HS-5 (cell line): ENCODE results near the gene KREMEN1.
"Not testable (repeated sequence)": the region's sequence is repeated elsewhere in the genome, so short reads cannot be mapped to it uniquely, and the experiment has no call there.

ENCODE experiments used
- DNase-seq: peaks from one replicate; pipeline ENCODE4 v3.0.0-alpha.2; 2012; ENCODE audit warnings: low read depth

Gene KREMEN1

DNA sequence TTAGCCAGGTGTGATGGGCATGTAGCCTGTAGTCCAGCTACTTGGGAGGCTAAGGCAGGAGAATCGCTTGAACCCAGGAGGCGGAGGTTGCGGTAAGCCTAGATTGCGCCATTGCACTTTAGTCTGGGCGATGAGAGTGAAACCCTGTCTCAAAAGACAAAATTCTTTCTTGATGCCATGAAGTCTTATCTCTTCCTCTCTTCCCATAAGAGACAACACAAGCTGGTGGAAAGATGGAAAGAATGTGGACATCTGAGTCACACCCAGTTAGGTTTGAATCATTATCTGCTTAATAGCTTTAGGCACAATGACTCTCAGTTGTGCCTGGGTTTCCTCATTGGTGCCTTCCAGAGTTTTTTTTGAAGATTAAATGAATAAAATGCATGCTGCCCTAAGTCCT is 35.3 kb downstream of the KREMEN1 start:
- no peak for DNase-seq

- no peak for DNase-seq
Measured at GRCh38 chr22:29109822-29110221, 37.0 kb downstream of the KREMEN1 start.

- DNase-seq: no peak
Measured at GRCh38 chr22:29110946-29111345, 38.1 kb downstream of the KREMEN1 start.

GRCh38 chr22:29112121-29112520 is 39.3 kb downstream of the KREMEN1 start:
- no peak for DNase-seq

DNA sequence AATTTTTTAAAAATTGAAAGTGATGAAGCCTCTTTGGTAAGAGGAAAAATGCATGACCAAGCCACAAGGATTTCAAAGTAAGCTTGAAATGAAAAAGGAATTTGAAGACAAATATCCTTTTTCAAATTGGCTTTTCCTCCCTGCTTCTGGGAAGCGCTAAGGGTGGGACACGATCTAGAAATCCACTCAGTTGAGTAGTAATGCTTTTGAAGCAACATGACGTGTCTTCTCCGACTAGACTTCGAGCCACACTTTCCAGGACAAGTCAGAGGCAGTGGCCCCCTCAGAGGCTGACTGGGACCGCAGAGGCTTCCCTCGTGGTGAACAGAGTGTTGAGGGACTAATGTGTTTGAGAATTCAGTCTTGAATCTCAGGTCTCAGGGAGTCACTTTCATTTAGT is 39.8 kb downstream of the KREMEN1 start:
- no peak for DNase-seq

DNA sequence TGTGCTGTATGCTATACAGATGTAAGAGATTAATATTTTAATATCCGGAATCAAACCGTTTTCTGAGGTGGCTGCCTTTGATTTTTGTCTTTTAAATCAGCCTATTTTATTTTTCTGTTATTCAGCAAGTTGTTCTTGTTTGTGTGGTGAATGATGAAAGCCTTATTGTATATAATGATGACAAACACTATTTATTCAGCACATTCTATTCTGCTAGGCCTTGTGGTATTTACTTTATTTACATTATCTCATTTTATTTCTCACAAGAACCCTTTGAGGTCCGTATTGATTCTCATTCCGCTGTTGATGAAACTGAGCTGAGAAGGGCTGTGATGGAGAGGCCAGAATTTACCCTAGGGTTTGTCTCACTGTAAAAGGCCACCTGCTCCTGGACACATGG is 40.5 kb downstream of the KREMEN1 start:
- no peak for DNase-seq

GRCh38 chr22:29114392-29114791 is 41.6 kb downstream of the KREMEN1 start:
- DNase-seq: no peak

DNA sequence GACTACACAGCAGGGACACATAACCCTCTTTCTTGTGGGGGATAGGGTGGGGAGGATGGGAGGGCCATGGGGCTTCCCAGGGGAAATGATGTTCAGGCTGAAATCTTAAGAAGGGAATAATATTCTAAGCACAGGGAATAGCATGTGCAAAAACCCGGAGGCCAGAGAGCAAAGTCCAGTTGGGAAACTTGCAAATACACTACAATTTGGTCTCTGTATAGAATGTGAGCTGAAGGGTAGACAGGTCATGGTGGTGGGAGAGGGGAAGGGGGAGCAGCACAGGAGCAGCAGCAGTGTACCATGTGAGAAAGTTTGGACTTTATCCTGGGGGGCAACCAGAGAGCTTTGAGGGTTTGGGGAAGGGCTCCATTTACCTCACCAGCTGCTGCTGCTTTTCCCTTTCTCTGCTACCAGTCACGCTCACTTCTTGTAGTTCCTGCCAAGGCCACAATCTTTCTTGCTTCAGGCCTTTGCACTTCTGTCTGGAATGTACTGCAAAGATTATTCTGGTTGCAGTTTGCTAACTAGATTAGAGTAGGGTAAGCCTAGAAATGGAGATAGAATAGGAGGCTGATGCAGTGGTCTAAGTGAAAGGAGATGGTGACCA is 43.0 kb downstream of the KREMEN1 start:
- no peak for DNase-seq

DNA sequence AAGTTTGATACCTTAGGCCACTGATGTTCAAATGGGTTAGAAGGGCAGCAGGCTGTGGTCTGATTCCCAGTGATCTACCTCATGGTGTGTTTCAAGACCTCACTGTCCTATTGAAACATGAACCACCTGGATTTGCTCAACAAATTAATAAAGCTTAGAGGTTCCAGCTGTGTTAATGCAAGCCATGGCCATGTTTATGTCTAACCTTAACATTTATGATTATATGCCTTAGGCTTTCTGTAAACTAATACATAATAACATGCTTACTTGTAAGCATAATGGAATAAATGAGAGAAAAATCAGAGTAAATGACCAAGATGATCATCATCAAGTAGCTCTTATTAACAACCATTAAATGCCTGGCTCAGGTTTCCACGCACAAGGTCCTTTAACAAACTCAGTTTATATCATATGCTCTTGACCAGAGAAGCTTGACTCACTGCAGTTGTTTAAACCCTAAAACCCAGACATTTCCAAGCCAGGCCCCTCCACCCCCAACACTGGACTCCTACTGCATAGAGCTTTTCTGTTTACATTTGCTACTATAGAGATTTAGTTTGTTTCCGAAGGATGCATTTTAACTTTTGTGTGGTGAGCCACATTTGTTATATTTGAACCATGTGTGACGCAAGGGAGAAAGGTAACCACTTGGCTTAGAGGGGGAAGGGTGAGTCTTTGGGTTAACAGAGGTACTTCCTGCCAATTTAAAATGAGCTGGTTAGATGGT is 43.7 kb downstream of the KREMEN1 start:
- DNase-seq: no peak

GRCh38 chr22:29117799-29118477 is 45.1 kb downstream of the KREMEN1 start:
- peak; percentile 2 for DNase-seq

GRCh38 chr22:29120098-29120912 is 47.5 kb downstream of the KREMEN1 start:
- not testable (repeated sequence) for DNase-seq

- DNase-seq: no peak
Measured at GRCh38 chr22:29121124-29121523, 48.3 kb downstream of the KREMEN1 start.

DNA sequence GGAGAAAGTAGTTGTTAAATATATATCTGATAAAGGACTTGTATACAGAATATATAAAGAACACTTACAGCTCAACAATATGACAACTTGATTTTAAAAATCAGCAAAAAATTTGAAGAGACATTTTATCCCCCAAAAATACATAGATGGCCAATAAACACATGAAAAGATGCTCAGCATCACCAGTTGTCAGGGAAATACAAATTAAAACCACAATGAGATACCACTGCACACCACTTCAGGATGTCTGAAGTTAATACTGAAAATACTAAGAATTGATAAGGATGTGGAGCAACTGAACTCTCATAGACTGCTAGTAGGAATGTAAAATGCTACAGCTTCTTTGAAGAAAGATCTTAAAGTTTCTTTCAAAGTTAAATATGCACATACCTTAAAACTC is 49.2 kb downstream of the KREMEN1 start:
- DNase-seq: no peak

DNA sequence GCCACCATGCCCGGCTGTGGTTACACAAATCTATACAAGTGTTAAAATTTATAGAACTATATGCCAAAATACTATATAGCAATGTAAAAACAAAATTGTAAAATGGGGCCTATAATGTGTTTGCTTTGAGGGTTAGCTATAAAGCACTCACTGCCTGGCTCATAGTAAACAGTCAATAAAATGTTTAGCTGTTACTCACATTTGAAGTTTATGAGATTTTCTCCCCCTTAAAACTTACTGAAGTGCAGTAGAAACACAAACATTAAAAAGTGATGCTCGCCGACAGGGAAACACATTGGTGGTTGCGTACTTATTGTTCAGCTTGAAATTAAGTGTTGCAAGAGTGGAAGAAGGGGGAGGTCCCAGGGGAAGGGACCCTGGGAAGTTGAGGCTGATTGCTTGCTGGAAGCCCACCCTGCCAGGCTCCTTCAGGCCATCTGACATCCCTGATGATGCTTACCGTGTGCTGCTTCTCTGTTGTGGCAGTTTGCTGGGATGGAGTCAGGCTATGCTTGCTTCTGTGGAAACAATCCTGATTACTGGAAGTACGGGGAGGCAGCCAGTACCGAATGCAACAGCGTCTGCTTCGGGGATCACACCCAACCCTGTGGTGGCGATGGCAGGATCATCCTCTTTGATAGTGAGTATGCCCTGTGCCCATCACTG is 52.1 kb downstream of the KREMEN1 start:
- DNase-seq: no peak

DNA sequence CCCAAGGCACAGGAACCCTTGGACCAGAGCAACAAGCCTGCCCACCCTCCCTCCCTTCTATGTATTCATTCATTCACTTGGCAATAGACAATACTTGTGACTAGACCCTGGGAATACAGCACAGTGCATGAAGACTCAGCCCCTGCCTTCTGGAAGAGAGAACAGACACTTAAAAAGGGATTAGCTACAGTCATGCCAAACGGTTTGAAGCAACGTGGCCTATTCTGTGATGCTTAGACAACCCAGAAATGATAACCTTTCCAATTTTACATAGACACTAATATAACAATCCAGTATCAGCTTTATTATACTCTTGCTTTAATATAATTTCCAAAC is 52.6 kb downstream of the KREMEN1 start:
- DNase-seq: no peak

- no peak for DNase-seq
Measured at GRCh38 chr22:29125844-29126243, 53.0 kb downstream of the KREMEN1 start.

DNA sequence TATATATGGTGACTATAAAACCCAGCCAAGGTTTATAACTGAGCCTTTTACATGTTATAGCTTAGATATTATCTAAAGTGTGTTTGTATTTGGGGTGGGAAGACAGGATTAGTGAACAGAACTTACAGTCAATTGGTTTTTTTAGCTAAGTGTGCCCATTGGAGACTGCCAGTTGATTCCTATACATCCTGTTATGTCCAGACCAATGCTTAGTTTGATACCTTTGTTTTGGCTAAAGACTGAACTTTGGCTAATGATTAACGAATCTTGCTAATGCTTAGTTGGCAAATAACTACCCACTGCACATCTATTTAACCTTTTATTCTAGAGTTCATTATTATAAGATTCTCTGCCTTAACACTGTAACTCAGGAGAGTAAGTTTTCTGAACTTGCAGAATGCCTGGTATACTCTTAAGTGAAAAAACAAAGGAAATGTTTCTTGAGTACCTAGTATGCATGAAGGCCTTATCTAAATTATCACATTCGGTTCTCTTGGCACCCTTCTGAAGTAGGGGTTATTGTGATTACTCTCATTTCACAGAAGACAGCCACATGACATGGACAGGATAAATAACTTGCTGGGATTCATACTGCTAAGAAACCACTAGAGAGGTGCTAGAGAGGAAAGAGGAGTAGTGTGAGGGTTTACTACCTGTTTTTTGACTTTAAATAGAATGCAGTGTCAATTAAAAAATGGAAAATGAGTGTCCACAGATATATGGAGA is 54.0 kb downstream of the KREMEN1 start:
- no peak for DNase-seq

DNA sequence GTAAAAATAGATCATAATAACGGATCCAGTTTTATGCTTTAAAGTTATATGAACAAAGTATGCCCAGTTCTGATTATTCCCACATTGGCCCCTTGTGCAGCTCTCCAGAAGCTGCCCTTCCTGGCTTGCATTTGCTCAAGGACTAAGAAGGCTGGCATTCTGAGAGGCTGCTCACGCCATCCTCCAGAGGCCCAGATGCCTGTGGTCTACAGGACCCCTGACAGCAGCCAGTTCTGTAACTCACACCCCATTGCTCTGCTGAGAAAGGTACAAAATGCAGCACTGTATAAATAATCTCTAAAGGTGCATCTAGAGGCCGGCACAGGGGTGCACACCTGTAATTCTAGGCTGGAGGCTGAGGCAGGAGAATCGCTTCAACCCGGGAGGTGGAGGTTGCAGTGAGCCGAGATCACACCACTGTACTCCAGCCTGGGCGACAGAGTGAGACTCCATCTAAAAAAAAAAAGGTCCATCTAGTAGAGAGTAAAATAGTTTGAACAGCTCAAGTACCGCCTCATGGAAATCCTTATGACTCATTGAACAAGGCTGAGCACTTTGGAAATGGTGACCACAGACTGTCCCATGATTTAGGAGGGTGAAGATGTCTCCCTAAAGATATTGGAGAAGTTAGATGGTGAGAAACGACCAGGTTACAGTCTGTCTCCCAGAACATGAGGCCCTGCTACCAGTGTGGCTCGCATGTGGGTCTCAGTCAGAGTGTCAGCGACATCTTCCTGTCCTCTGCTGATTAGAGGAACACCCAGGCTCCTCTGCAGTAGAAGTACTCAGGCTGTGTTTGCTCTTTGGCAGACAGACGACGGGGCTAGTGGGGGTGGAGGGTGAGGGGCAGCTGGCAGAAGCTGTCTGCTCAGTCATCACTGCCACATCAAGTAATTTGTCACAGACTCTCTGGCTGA is 56.3 kb downstream of the KREMEN1 start:
- no peak for DNase-seq

- DNase-seq: no peak
Measured at GRCh38 chr22:29129808-29130140, 56.9 kb downstream of the KREMEN1 start.

- no peak for DNase-seq
Measured at GRCh38 chr22:29130476-29130875, 57.6 kb downstream of the KREMEN1 start.
